ENCODE results near the gene ASB13. TPM values are rescaled to one million over a fixed set of nuclear protein-coding genes. Genes with fewer than 3 reads are reported as not detected.

Gene ASB13
- total and polyA plus RNA-seq, 2 donors from 2014 or later, result 47.7 to 95.1 TPM

DNA sequence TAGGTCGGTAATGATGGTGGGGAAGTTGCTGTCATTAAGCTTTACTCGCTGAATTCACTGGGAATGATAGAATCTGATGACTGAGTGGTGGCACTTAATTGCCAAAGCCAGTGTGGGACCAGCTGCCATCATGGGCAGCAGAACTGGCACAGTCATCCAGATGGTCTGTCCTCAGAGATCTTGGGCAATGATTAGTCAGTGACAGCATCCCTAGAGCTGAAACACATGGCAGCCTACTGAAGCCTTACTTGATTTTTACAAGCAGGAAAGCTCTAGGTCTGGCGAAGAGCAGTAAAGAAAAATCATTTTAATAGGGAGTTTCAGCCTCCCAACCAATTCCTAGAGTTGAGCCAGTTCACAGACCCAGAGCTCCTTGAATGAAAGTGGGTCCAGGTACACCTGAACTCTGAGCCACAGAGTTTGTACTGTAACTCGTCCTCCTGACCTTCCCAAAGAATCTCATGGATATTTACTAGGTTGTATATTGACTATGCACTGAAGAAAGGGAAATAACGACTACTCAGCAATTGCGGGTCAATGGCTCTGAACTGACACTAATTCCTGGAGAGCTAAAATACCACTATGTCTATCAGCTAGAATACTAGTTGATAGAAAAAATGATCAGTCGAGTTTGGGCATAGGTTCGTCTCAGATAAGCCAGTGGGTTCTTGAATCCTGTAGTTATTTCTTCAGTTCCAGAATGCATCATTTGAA lies 4.4 kb upstream of the ASB13 start:
- H3K36me3 ChIP-seq (ENCODE audit: control insufficient read depth in 2 of 3, insufficient read depth in 3 of 3, low read length in 3 of 3), result no peaks in the 10 kb centered on the region
- H3K9ac ChIP-seq (ENCODE audit: low read length in 3 of 3), result no peak overlapping the region
- no peaks in the 10 kb centered on the region for H3K27me3 ChIP-seq (ENCODE audit: control insufficient read depth, insufficient read depth, low read length)
- FAIRE-seq (no peak), DNase-seq (no peak)
- peaks cover 0 to 6% (median 5%) of the 10 kb centered on the region in 3 donors for H3K4me1 ChIP-seq (ENCODE audit: control insufficient read depth in 2 of 3, insufficient read depth in 2 of 3, low read depth in 1 of 3, low read length in 3 of 3)
- TF ChIP-seq CTCF (IDR thresholded peaks at IDR 0.05; ENCODE audit: borderline replicate concordance, extremely low read depth, insufficient read depth), result no peak
- no peak overlapping the region for H3K27ac ChIP-seq (ENCODE audit: low read depth in 2 of 2, low read length in 2 of 2)
- no peak overlapping the region for H3K4me3 ChIP-seq (ENCODE audit: low read length in 3 of 3)
- intact Hi-C loops (cut with DNase I), result no loop called here
- no peaks in the 10 kb centered on the region for H3K9me3 ChIP-seq (ENCODE audit: control insufficient read depth in 2 of 3, insufficient read depth in 1 of 3, low read length in 3 of 3)

GRCh38 chr10:5669604-5670003 lies 3.2 kb upstream of the ASB13 start:
- no peaks in the 10 kb centered on the region for H3K36me3 ChIP-seq (ENCODE audit: control insufficient read depth in 2 of 3, insufficient read depth in 3 of 3, low read length in 3 of 3)
- no peaks in the 10 kb centered on the region for H3K9me3 ChIP-seq (ENCODE audit: control insufficient read depth in 2 of 3, insufficient read depth in 1 of 3, low read length in 3 of 3)
- FAIRE-seq (no peak), DNase-seq (no peak)
- peaks cover 0 to 9% (median 6%) of the 10 kb centered on the region in 3 donors for H3K4me1 ChIP-seq (ENCODE audit: control insufficient read depth in 2 of 3, insufficient read depth in 2 of 3, low read depth in 1 of 3, low read length in 3 of 3)
- TF ChIP-seq CTCF (IDR thresholded peaks at IDR 0.05; ENCODE audit: borderline replicate concordance, extremely low read depth, insufficient read depth), result no peak
- H3K27ac ChIP-seq (ENCODE audit: low read depth in 2 of 2, low read length in 2 of 2), result no peak overlapping the region
- intact Hi-C loops (cut with DNase I), result no loop called here
- no peak overlapping the region for H3K4me3 ChIP-seq (ENCODE audit: low read length in 3 of 3)
- no peaks in the 10 kb centered on the region for H3K27me3 ChIP-seq (ENCODE audit: control insufficient read depth, insufficient read depth, low read length)
- no peak overlapping the region for H3K9ac ChIP-seq (ENCODE audit: low read length in 3 of 3)

DNA sequence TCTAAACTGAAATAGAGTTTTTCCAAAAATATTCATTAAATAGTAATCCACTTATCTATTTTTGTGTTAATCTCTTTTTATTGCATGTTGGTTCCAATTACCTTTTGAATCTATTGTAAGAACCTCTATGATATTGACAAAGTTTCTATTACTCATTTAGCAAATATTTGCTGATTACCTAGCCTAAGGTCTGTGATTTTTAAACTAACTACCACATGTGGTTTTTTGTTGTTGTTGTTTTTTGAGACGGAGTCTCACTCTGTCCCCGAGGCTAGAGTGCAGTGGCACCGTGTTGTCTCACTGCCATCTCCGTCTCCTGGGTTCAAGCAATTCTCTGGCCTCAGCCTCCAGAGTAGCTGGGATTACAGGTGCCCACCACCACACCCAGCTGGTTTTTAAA lies 2.0 kb upstream of the ASB13 start:
- no peaks in the 10 kb centered on the region for H3K9me3 ChIP-seq (ENCODE audit: control insufficient read depth in 2 of 3, insufficient read depth in 1 of 3, low read length in 3 of 3)
- no peak for DNase-seq
- no peaks in the 10 kb centered on the region for H3K36me3 ChIP-seq (ENCODE audit: control insufficient read depth in 2 of 3, insufficient read depth in 3 of 3, low read length in 3 of 3)
- no peak overlapping the region for H3K4me3 ChIP-seq (ENCODE audit: low read length in 3 of 3)
- H3K27me3 ChIP-seq (ENCODE audit: control insufficient read depth, insufficient read depth, low read length), result no peaks in the 10 kb centered on the region
- no peak overlapping the region for H3K9ac ChIP-seq (ENCODE audit: low read length in 3 of 3)
- FAIRE-seq, result no peak
- H3K27ac ChIP-seq (ENCODE audit: low read depth in 2 of 2, low read length in 2 of 2), result no peak overlapping the region
- no peak for TF ChIP-seq CTCF (IDR thresholded peaks at IDR 0.05; ENCODE audit: borderline replicate concordance, extremely low read depth, insufficient read depth)
- intact Hi-C loops (cut with DNase I), result no loop called here
- peaks cover 0 to 13% (median 6%) of the 10 kb centered on the region in 3 donors for H3K4me1 ChIP-seq (ENCODE audit: control insufficient read depth in 2 of 3, insufficient read depth in 2 of 3, low read depth in 1 of 3, low read length in 3 of 3)

Measured in kidney (tissue), 14 donors.